MM.1S (cell line): ENCODE data around the gene DSN1.

Source experiments
- DNase-seq: peaks from one replicate; pipeline ENCODE4 v3.0.0-alpha.2; 2015
- H2AFZ ChIP-seq: fragments of 300-600 bp; sonication (generic); 2 replicates; pipeline ENCODE4 v1.6.0; 2016; ENCODE audit warnings: antibody characterized with exemption, low read length
- H3F3A ChIP-seq: fragments of 300-600 bp; sonication (generic); 2 replicates; pipeline ENCODE4 v1.6.1; 2016; ENCODE audit warnings: mild to moderate bottlenecking, antibody characterized with exemption, low read length, moderate library complexity, mixed read lengths; ENCODE audit not compliant: insufficient read depth
- H3K27ac ChIP-seq: fragments of 300-600 bp; sonication (generic); 2 replicates; pipeline ENCODE4 v1.5.1; 2016; ENCODE audit warnings: mild to moderate bottlenecking, low read length
- H3K27me3 ChIP-seq: fragments of 300-600 bp; sonication (generic); replicated peaks from 2 replicates; pipeline ENCODE4 v1.6.0; 2016; ENCODE audit warnings: low read length; ENCODE audit not compliant: insufficient read depth
- H3K36me3 ChIP-seq: fragments of 300-600 bp; sonication (generic); replicated peaks from 2 replicates; pipeline ENCODE4 v1.6.1; 2016; ENCODE audit warnings: mild to moderate bottlenecking, low read length, mixed read lengths; ENCODE audit not compliant: insufficient read depth
- H3K4me1 ChIP-seq: fragments of 300-600 bp; sonication (generic); 2 replicates; pipeline ENCODE4 v1.6.1; 2016; ENCODE audit warnings: low read length, mixed read lengths
- H3K4me2 ChIP-seq: fragments of 300-600 bp; sonication (generic); 2 replicates; pipeline ENCODE4 v1.6.0; 2016; ENCODE audit warnings: low read depth, low read length
- H3K4me3 ChIP-seq: fragments of 300-600 bp; sonication (generic); 2 replicates; pipeline ENCODE4 v1.5.1; 2016; ENCODE audit warnings: low read length, mixed read lengths
- H3K79me2 ChIP-seq: fragments of 300-600 bp; sonication (generic); 2 replicates; pipeline ENCODE4 v1.6.1; 2016; ENCODE audit warnings: mixed run types, low read length, mixed read lengths
- H3K9ac ChIP-seq: fragments of 300-600 bp; sonication (generic); 2 replicates; pipeline ENCODE4 v1.6.1; 2016; ENCODE audit warnings: low read length, mixed read lengths
- H3K9me2 ChIP-seq: fragments of 300-600 bp; sonication (generic); replicated peaks from 2 replicates; pipeline ENCODE4 v1.6.1; 2016; ENCODE audit warnings: mild to moderate bottlenecking, low read length, mixed read lengths; ENCODE audit not compliant: insufficient read depth
- H3K9me3 ChIP-seq: fragments of 300-600 bp; sonication (generic); replicated peaks from 2 replicates; pipeline ENCODE4 v1.6.1; 2016; ENCODE audit warnings: mild to moderate bottlenecking, low read length, mixed read lengths; ENCODE audit not compliant: insufficient read depth
- H4K20me1 ChIP-seq: fragments of 300-600 bp; sonication (generic); 2 replicates; pipeline ENCODE4 v1.6.1; 2016; ENCODE audit warnings: mild to moderate bottlenecking, low read length, moderate library complexity, mixed read lengths; ENCODE audit not compliant: insufficient read depth
- EZH2 ChIP-seq: fragments of 300-600 bp; sonication (generic); optimal IDR thresholded peaks from 2 replicates; pipeline ENCODE3; 2017; ENCODE audit warnings: low read depth, mild to moderate bottlenecking, antibody characterized with exemption, low read length, mixed read lengths
- EZH2phosphoT487 ChIP-seq: fragments of 300-600 bp; sonication (generic); IDR thresholded peaks from 2 replicates; pipeline ENCODE4 v1.6.1; 2018; ENCODE audit warnings: antibody characterized with exemption, low read length
- TF ChIP-seq, protein P1 (sequence below): fragments of 300-600 bp; sonication (generic); IDR thresholded peaks from 2 replicates; pipeline ENCODE4 v1.5.1; 2016; ENCODE audit warnings: antibody characterized with exemption, low read length, mixed read lengths

Gene DSN1, protein sequence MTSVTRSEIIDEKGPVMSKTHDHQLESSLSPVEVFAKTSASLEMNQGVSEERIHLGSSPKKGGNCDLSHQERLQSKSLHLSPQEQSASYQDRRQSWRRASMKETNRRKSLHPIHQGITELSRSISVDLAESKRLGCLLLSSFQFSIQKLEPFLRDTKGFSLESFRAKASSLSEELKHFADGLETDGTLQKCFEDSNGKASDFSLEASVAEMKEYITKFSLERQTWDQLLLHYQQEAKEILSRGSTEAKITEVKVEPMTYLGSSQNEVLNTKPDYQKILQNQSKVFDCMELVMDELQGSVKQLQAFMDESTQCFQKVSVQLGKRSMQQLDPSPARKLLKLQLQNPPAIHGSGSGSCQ

DNA sequence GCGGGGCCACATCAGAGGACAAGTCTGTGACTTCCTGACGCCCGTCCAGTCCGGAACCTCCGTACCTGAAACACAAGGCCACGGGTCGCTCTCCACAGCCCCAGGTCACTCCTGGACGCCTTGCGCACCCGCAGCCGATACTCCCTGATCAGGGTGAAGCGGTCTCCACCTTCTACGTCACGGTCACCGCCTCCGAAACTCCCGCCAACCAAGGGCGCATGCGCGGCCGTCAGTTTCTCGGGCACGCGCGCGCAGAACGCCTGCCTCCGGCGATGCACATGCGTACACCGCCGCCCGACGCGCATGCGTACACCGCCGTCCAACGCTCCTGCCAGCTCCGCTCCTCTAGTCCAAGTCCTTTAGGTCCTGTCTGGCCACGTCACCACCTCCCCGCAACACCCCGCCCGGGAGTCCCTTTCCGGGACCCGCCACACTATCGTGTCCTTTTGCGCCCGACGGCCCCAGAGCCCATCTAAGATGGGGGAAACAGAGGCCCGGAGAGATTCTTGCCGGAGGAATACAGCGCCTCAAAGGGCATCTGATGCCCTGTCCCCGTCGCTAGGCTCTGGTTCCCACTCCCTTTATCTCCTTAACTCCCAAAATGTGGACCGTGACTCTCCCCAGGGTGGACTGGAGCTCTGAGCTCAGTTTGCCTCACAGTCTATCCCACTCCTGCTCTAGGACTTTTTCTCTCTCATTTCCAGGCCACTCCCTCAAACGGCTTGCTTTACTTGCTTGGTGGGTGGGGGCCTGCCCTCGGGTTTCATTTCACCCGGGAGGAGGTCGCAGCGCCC, at the start of gene DSN1:
Gene DSN1 (minus strand): TSS at position 167 of the 794 bp plus-strand sequence. CDS start 2,305 bp downstream, outside the sequence.
- Histone ChIP-seq H3K27me3 (no peaks in the 10 kb centered on the region), H3K9me2 (no peaks in the 10 kb centered on the region), H3K79me2 (peaks cover 10% of the 10 kb centered on the region), H3K9ac (peak within 1 kb of the TSS; percentile 95), H2AFZ (peak within 1 kb of the TSS; percentile 99), H3K36me3 (no peaks in the 10 kb centered on the region), H3K4me2 (peak within 1 kb of the TSS; percentile 96), H3F3A (0 out of 2 replicates have a peak, but pooled peaks cover 6% of the 10 kb centered on the region), H4K20me1 (no peaks in the 10 kb centered on the region), H3K4me3 (peak within 1 kb of the TSS; percentile 86), H3K9me3 (no peaks in the 10 kb centered on the region), H3K27ac (peak within 1 kb of the TSS; percentile 72; the same call in 1 of the 2 replicates), H3K4me1 (peaks cover 7% of the 10 kb centered on the region)
- peak; percentile 97 for DNase-seq
- TF ChIP-seq, protein P1, sequence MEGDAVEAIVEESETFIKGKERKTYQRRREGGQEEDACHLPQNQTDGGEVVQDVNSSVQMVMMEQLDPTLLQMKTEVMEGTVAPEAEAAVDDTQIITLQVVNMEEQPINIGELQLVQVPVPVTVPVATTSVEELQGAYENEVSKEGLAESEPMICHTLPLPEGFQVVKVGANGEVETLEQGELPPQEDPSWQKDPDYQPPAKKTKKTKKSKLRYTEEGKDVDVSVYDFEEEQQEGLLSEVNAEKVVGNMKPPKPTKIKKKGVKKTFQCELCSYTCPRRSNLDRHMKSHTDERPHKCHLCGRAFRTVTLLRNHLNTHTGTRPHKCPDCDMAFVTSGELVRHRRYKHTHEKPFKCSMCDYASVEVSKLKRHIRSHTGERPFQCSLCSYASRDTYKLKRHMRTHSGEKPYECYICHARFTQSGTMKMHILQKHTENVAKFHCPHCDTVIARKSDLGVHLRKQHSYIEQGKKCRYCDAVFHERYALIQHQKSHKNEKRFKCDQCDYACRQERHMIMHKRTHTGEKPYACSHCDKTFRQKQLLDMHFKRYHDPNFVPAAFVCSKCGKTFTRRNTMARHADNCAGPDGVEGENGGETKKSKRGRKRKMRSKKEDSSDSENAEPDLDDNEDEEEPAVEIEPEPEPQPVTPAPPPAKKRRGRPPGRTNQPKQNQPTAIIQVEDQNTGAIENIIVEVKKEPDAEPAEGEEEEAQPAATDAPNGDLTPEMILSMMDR = no peak; the same call in 1 of the 2 replicates

DNA sequence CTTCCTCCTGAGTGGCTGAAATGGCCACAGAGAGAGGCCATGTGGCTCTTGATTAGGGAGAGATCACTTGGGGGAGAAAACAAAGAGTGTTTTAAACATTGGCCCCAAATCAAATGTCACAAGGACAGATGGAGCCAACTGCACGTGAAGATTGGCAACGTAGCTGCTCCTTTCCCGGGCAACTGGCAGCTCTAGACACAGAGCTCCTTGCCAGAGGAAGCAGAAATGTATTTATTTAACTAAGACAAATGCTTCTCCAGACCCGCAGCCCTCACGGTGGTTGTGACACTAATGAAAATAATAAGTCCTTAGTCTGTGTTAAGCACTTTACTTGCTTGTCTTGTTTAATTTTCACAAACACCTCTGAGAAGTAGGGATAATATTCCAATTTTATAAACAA, 49.6 kb upstream of the DSN1 start:
- Histone ChIP-seq H3K9me3 (no peaks in the 10 kb centered on the region), H3K9me2 (no peaks in the 10 kb centered on the region), H3K4me1 (peaks cover 26% of the 10 kb centered on the region), H3K27ac (no peak overlapping the region), H3K27me3 (no peaks in the 10 kb centered on the region), H3K36me3 (no peaks in the 10 kb centered on the region), H3F3A (peaks cover 19% of the 10 kb centered on the region), H3K4me2 (no peak overlapping the region), H4K20me1 (no peaks in the 10 kb centered on the region), H3K9ac (no peak overlapping the region), H3K79me2 (no peaks in the 10 kb centered on the region), H3K4me3 (no peak overlapping the region), H2AFZ (no peak overlapping the region)
- DNase-seq = no peak
- no peak for TF ChIP-seq EZH2phosphoT487
- TF ChIP-seq EZH2 = no peak
- TF ChIP-seq, protein P1 = no peak

DNA sequence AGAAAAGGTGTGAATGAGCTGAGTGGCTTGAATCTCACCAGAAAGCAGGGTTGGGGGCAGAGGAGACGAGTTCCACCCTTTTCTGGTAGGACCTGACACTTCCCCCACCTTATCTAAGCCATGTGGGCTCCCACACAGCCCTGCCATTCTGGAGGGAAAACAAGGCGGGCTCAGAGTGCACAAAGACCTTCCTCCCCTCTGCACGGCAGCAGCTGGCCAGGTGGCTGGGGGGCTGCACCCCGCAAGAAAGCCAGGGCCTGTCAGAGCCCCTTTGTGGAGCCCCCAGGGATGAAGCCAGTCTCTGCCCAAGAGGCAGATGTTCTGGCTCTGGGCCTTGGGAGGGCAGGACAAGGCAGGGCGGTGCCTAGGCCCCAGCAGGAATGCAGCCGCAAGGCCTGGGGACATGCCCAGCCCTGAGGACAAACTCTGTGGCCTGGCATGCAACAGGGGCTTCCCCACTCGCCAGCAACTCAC, 48.4 kb upstream of the DSN1 start:
- Histone ChIP-seq H3K9me2 (no peaks in the 10 kb centered on the region), H3K79me2 (no peaks in the 10 kb centered on the region), H3F3A (0 out of 2 replicates have a peak, but pooled peaks cover 9% of the 10 kb centered on the region), H3K4me3 (no peak overlapping the region), H4K20me1 (no peaks in the 10 kb centered on the region), H3K27me3 (no peaks in the 10 kb centered on the region), H3K9me3 (no peaks in the 10 kb centered on the region), H3K4me1 (peaks cover 20% of the 10 kb centered on the region), H3K27ac (no peak overlapping the region), H3K4me2 (no peak overlapping the region), H2AFZ (no peak overlapping the region), H3K9ac (no peak overlapping the region), H3K36me3 (no peaks in the 10 kb centered on the region)
- TF ChIP-seq EZH2 (no peak), EZH2phosphoT487 (no peak)
- TF ChIP-seq, protein P1 = no peak
- no peak for DNase-seq
